ENCODE measurements around the gene PPP1R14B. TPM values are rescaled to one million over a fixed set of nuclear protein-coding genes. Genes with fewer than 3 reads are reported as not detected.

The PPP1R14B gene
- total RNA-seq, 1 donor from 2014 or later, result 85.7 TPM

GRCh38 chr11:64261556-64262080 is 14.9 kb upstream of the PPP1R14B start:
- Histone ChIP-seq H3K4me3 (no peak overlapping the region), H3K36me3 (peaks cover 78 to 93% of the 10 kb centered on the region in 2 donors), H3K27me3 (no peaks in the 10 kb centered on the region), H3K9me3 (no peaks in the 10 kb centered on the region), H3K4me1 (no peaks in the 10 kb centered on the region), H3K27ac (no peak overlapping the region)
- no peak for DNase-seq (ENCODE audit: low spot score in 2 of 2)
- no peak for TF ChIP-seq CTCF (IDR thresholded peaks at IDR 0.05)
- intact Hi-C loops (cut with DNase I), result no loop called here

- Histone ChIP-seq H3K27me3 (no peaks in the 10 kb centered on the region), H3K4me3 (no peak overlapping the region), H3K4me1 (no peaks in the 10 kb centered on the region), H3K27ac (no peak overlapping the region), H3K9me3 (no peaks in the 10 kb centered on the region), H3K36me3 (peaks cover 76 to 93% of the 10 kb centered on the region in 2 donors)
- DNase-seq (ENCODE audit: low spot score in 2 of 2), result no peak
- TF ChIP-seq CTCF (IDR thresholded peaks at IDR 0.05), result no peak
- intact Hi-C loops (cut with DNase I), result no loop called here
Measured at GRCh38 chr11:64260147-64260708, 13.5 kb upstream of the PPP1R14B start.

- DNase-seq (ENCODE audit: low spot score in 2 of 2), result no peak
- Histone ChIP-seq H3K27ac (no peak overlapping the region), H3K4me3 (no peak overlapping the region), H3K27me3 (no peaks in the 10 kb centered on the region), H3K36me3 (peaks cover 80 to 93% of the 10 kb centered on the region in 2 donors), H3K9me3 (no peaks in the 10 kb centered on the region), H3K4me1 (no peaks in the 10 kb centered on the region)
- no peak for TF ChIP-seq CTCF (IDR thresholded peaks at IDR 0.05)
- intact Hi-C loops (cut with DNase I), result no loop called here
Measured at GRCh38 chr11:64259533-64260067, 12.9 kb upstream of the PPP1R14B start.

- intact Hi-C loops (cut with DNase I), result no loop called here
- Histone ChIP-seq H3K36me3 (peaks cover 80 to 90% of the 10 kb centered on the region in 2 donors), H3K27ac (no peak overlapping the region), H3K4me1 (no peaks in the 10 kb centered on the region), H3K9me3 (no peaks in the 10 kb centered on the region), H3K4me3 (no peak overlapping the region), H3K27me3 (no peaks in the 10 kb centered on the region)
- no peak for DNase-seq (ENCODE audit: low spot score in 2 of 2)
- no peak for TF ChIP-seq CTCF (IDR thresholded peaks at IDR 0.05)
Measured at GRCh38 chr11:64258946-64259532, 12.3 kb upstream of the PPP1R14B start.

GRCh38 chr11:64258356-64258755 is 11.6 kb upstream of the PPP1R14B start:
- peaks cover 73 to 83% of the 10 kb centered on the region in 2 donors for H3K36me3 ChIP-seq

More at GRCh38 chr11:64258356-64258755, 11.6 kb upstream of the PPP1R14B start:
- Histone ChIP-seq H3K27ac (no peak overlapping the region), H3K4me1 (peaks cover 0 to 5% of the 10 kb centered on the region in 2 donors), H3K27me3 (no peaks in the 10 kb centered on the region), H3K9me3 (no peaks in the 10 kb centered on the region), H3K4me3 (no peak overlapping the region)
- DNase-seq (ENCODE audit: low spot score in 2 of 2), result no peak
- no peak for TF ChIP-seq CTCF (IDR thresholded peaks at IDR 0.05)
- intact Hi-C loops (cut with DNase I), result no loop called here
